Measurements from ENCODE around the gene PARL. TPM values are rescaled to one million over a fixed set of nuclear protein-coding genes. Genes with fewer than 3 reads are reported as not detected.

PARL gene
- total and polyA plus RNA-seq, 2 experiments from 2014 or later, result 44.6 to 99.9 TPM

- no peak for TF ChIP-seq CTCF (IDR thresholded peaks at IDR 0.05; ENCODE audit: low read depth, low read length)
- Histone ChIP-seq H3K27ac (no peak overlapping the region), H3K9me3 (ENCODE audit: low read depth) (no peaks in the 10 kb centered on the region), H3K4me3 (no peak overlapping the region), H3K36me3 (peaks cover 2% of the 10 kb centered on the region), H3K4me1 (ENCODE audit: low read depth) (no peaks in the 10 kb centered on the region), H3K27me3 (no peaks in the 10 kb centered on the region)
- no peak for DNase-seq (ENCODE audit: low read depth in 1 of 2, low spot score in 1 of 2)
These were observed 10.8 kb downstream of the PARL start for GRCh38 chr3:183873914-183874313.

- no peaks in the 10 kb centered on the region for H3K27me3 ChIP-seq
- no peaks in the 10 kb centered on the region for H3K4me1 ChIP-seq (ENCODE audit: low read depth)
- H3K36me3 ChIP-seq, result peaks cover 6% of the 10 kb centered on the region
- no peak for DNase-seq (ENCODE audit: low read depth in 1 of 2, low spot score in 1 of 2)
- TF ChIP-seq CTCF (IDR thresholded peaks at IDR 0.05; ENCODE audit: low read depth, low read length), result no peak
- H3K4me3 ChIP-seq, result no peak overlapping the region
- no peak overlapping the region for H3K27ac ChIP-seq
- H3K9me3 ChIP-seq (ENCODE audit: low read depth), result no peaks in the 10 kb centered on the region
These were observed 13.1 kb downstream of the PARL start for GRCh38 chr3:183871541-183871940.

GRCh38 chr3:183870563-183870962 is 14.1 kb downstream of the PARL start:
- Histone ChIP-seq H3K4me1 (ENCODE audit: low read depth) (no peaks in the 10 kb centered on the region), H3K36me3 (peaks cover 15% of the 10 kb centered on the region), H3K27me3 (no peaks in the 10 kb centered on the region), H3K4me3 (no peak overlapping the region), H3K9me3 (ENCODE audit: low read depth) (no peaks in the 10 kb centered on the region), H3K27ac (no peak overlapping the region)
- TF ChIP-seq CTCF (IDR thresholded peaks at IDR 0.05; ENCODE audit: low read depth, low read length), result no peak
- DNase-seq (ENCODE audit: low read depth in 1 of 2, low spot score in 1 of 2), result no peak

- H3K27me3 ChIP-seq, result no peaks in the 10 kb centered on the region
- H3K27ac ChIP-seq, result no peak overlapping the region
- DNase-seq (ENCODE audit: low read depth in 1 of 2, low spot score in 1 of 2), result no peak
- H3K4me1 ChIP-seq (ENCODE audit: low read depth), result no peaks in the 10 kb centered on the region
- H3K4me3 ChIP-seq, result no peak overlapping the region
- TF ChIP-seq CTCF (IDR thresholded peaks at IDR 0.05; ENCODE audit: low read depth, low read length), result no peak
- H3K9me3 ChIP-seq (ENCODE audit: low read depth), result no peaks in the 10 kb centered on the region
- H3K36me3 ChIP-seq, result peaks cover 23% of the 10 kb centered on the region
These were observed 15.9 kb downstream of the PARL start for GRCh38 chr3:183868796-183869195.

- H3K4me3 ChIP-seq, result no peak overlapping the region
- H3K27ac ChIP-seq, result no peak overlapping the region
- TF ChIP-seq CTCF (IDR thresholded peaks at IDR 0.05; ENCODE audit: low read depth, low read length), result no peak
- no peak for DNase-seq (ENCODE audit: low read depth in 1 of 2, low spot score in 1 of 2)
- peaks cover 40% of the 10 kb centered on the region for H3K36me3 ChIP-seq
- no peaks in the 10 kb centered on the region for H3K9me3 ChIP-seq (ENCODE audit: low read depth)
- no peaks in the 10 kb centered on the region for H3K27me3 ChIP-seq
- no peaks in the 10 kb centered on the region for H3K4me1 ChIP-seq (ENCODE audit: low read depth)
These were observed 22.1 kb downstream of the PARL start for GRCh38 chr3:183862610-183863009.

- TF ChIP-seq CTCF (IDR thresholded peaks at IDR 0.05; ENCODE audit: low read depth, low read length), result no peak
- Histone ChIP-seq H3K4me1 (ENCODE audit: low read depth) (no peaks in the 10 kb centered on the region), H3K27me3 (no peaks in the 10 kb centered on the region), H3K9me3 (ENCODE audit: low read depth) (no peaks in the 10 kb centered on the region), H3K4me3 (no peak overlapping the region), H3K36me3 (peaks cover 35% of the 10 kb centered on the region), H3K27ac (no peak overlapping the region)
- DNase-seq (ENCODE audit: low read depth in 1 of 2, low spot score in 1 of 2), result peak in 1 of 2 donors; percentile 2
These were observed 26.8 kb downstream of the PARL start for GRCh38 chr3:183857863-183858262.
